MG63 (cell line): ENCODE data around the gene ABCC10. TPM values are rescaled to one million over a fixed set of nuclear protein-coding genes. Genes with fewer than 3 reads are reported as not detected.

ENCODE experiments used
- DNase-seq: peaks from one replicate; pipeline ENCODE4 v3.0.0-alpha.2; 2020
- H3K27me3 ChIP-seq: fragments of 250-450 bp; sonication (Bioruptor Pico); 2 replicates; pipeline ENCODE4 v1.5.1; 2020; ENCODE audit warnings: mild to moderate bottlenecking, moderate library complexity
- H3K36me3 ChIP-seq: fragments of 250-450 bp; sonication (Bioruptor Pico); 2 replicates; pipeline ENCODE4 v1.5.1; 2020; ENCODE audit warnings: mild to moderate bottlenecking, moderate library complexity
- H3K4me3 ChIP-seq: fragments of 250-450 bp; sonication (Bioruptor Pico); 2 replicates; pipeline ENCODE4 v1.5.1; 2020; ENCODE audit warnings: mild to moderate bottlenecking, moderate library complexity
- H3K9me3 ChIP-seq: fragments of 250-450 bp; sonication (Bioruptor Pico); 2 replicates; pipeline ENCODE4 v1.5.1; 2020; ENCODE audit warnings: mild to moderate bottlenecking, moderate library complexity
- total RNA-seq: library from RNA; depleted of rRNA; stranded (reverse); fragments of >200 nt; shearing (Covaris generic); gene quantifications from 2 replicates; pipeline ENCODE4 v1.2.3, GENCODE V29; 2014; ENCODE audit warnings: low replicate concordance

ABCC10 gene
- total RNA-seq, 1 experiment from 2014 or later = 3.5 TPM

- no peaks in the 10 kb centered on the region for H3K9me3 ChIP-seq
- no peaks in the 10 kb centered on the region; the same call in 1 of the 2 replicates for H3K36me3 ChIP-seq
- DNase-seq = no peak
- H3K4me3 ChIP-seq = no peak overlapping the region
- no peaks in the 10 kb centered on the region for H3K27me3 ChIP-seq
Measured at GRCh38 chr6:43434001-43434840, 6.9 kb downstream of the ABCC10 start.

- Histone ChIP-seq H3K9me3 (no peaks in the 10 kb centered on the region), H3K27me3 (no peaks in the 10 kb centered on the region), H3K36me3 (no peaks in the 10 kb centered on the region; the same call in 1 of the 2 replicates), H3K4me3 (no peak overlapping the region)
- no peak for DNase-seq
Measured at GRCh38 chr6:43434943-43435342, 7.6 kb downstream of the ABCC10 start.

GRCh38 chr6:43435682-43436437 is 8.5 kb downstream of the ABCC10 start:
- H3K9me3 ChIP-seq = no peaks in the 10 kb centered on the region
- no peak for DNase-seq
- no peaks in the 10 kb centered on the region; the same call in 1 of the 2 replicates for H3K36me3 ChIP-seq
- no peak overlapping the region for H3K4me3 ChIP-seq
- no peaks in the 10 kb centered on the region for H3K27me3 ChIP-seq

- Histone ChIP-seq H3K4me3 (no peak overlapping the region), H3K27me3 (no peaks in the 10 kb centered on the region), H3K36me3 (no peaks in the 10 kb centered on the region; the same call in 1 of the 2 replicates), H3K9me3 (no peaks in the 10 kb centered on the region)
- DNase-seq = peak; percentile 83
Measured at GRCh38 chr6:43436577-43437282, 9.4 kb downstream of the ABCC10 start.

GRCh38 chr6:43437700-43438099 is 10.4 kb downstream of the ABCC10 start:
- no peaks in the 10 kb centered on the region for H3K27me3 ChIP-seq
- no peaks in the 10 kb centered on the region for H3K9me3 ChIP-seq
- no peaks in the 10 kb centered on the region; the same call in 1 of the 2 replicates for H3K36me3 ChIP-seq
- no peak for DNase-seq
- H3K4me3 ChIP-seq = no peak overlapping the region

GRCh38 chr6:43442935-43443334 is 15.6 kb downstream of the ABCC10 start:
- no peak for DNase-seq
- no peak overlapping the region for H3K4me3 ChIP-seq
- H3K27me3 ChIP-seq = no peaks in the 10 kb centered on the region
- no peaks in the 10 kb centered on the region for H3K9me3 ChIP-seq
- H3K36me3 ChIP-seq = no peaks in the 10 kb centered on the region

GRCh38 chr6:43444036-43444435 is 16.7 kb downstream of the ABCC10 start:
- no peak overlapping the region for H3K4me3 ChIP-seq
- H3K36me3 ChIP-seq = no peaks in the 10 kb centered on the region
- no peaks in the 10 kb centered on the region for H3K9me3 ChIP-seq
- DNase-seq = no peak
- H3K27me3 ChIP-seq = no peaks in the 10 kb centered on the region

- no peaks in the 10 kb centered on the region for H3K27me3 ChIP-seq
- no peak overlapping the region for H3K4me3 ChIP-seq
- no peaks in the 10 kb centered on the region for H3K9me3 ChIP-seq
- no peaks in the 10 kb centered on the region for H3K36me3 ChIP-seq
- no peak for DNase-seq
Measured at GRCh38 chr6:43444582-43444981, 17.2 kb downstream of the ABCC10 start.

- H3K4me3 ChIP-seq = no peak overlapping the region
- no peaks in the 10 kb centered on the region for H3K27me3 ChIP-seq
- DNase-seq = no peak
- H3K36me3 ChIP-seq = no peaks in the 10 kb centered on the region
- no peaks in the 10 kb centered on the region for H3K9me3 ChIP-seq
Measured at GRCh38 chr6:43445576-43445975, 18.2 kb downstream of the ABCC10 start.

GRCh38 chr6:43447604-43448003 is 20.3 kb downstream of the ABCC10 start:
- no peak overlapping the region for H3K4me3 ChIP-seq
- H3K36me3 ChIP-seq = no peaks in the 10 kb centered on the region
- H3K27me3 ChIP-seq = no peaks in the 10 kb centered on the region
- H3K9me3 ChIP-seq = no peaks in the 10 kb centered on the region
- no peak for DNase-seq

GRCh38 chr6:43448916-43449315 is 21.6 kb downstream of the ABCC10 start:
- no peak for DNase-seq
- H3K9me3 ChIP-seq = no peaks in the 10 kb centered on the region
- H3K36me3 ChIP-seq = no peaks in the 10 kb centered on the region
- H3K4me3 ChIP-seq = no peak overlapping the region
- no peaks in the 10 kb centered on the region for H3K27me3 ChIP-seq

- peaks cover 2% of the 10 kb centered on the region; the same call in 1 of the 2 replicates for H3K27me3 ChIP-seq
- DNase-seq = no peak
- no peak overlapping the region for H3K4me3 ChIP-seq
- no peaks in the 10 kb centered on the region for H3K9me3 ChIP-seq
- H3K36me3 ChIP-seq = no peaks in the 10 kb centered on the region
Measured at GRCh38 chr6:43450699-43451131, 23.4 kb downstream of the ABCC10 start.

GRCh38 chr6:43451348-43451747 is 24.0 kb downstream of the ABCC10 start:
- DNase-seq = no peak
- Histone ChIP-seq H3K9me3 (no peaks in the 10 kb centered on the region), H3K4me3 (no peak overlapping the region), H3K36me3 (no peaks in the 10 kb centered on the region), H3K27me3 (peaks cover 8% of the 10 kb centered on the region; the same call in 1 of the 2 replicates)

GRCh38 chr6:43451939-43452338 is 24.6 kb downstream of the ABCC10 start:
- H3K4me3 ChIP-seq = no peak overlapping the region
- peaks cover 8% of the 10 kb centered on the region; the same call in 1 of the 2 replicates for H3K27me3 ChIP-seq
- no peaks in the 10 kb centered on the region for H3K36me3 ChIP-seq
- no peak for DNase-seq
- no peaks in the 10 kb centered on the region for H3K9me3 ChIP-seq

- Histone ChIP-seq H3K4me3 (no peak overlapping the region), H3K9me3 (no peaks in the 10 kb centered on the region), H3K36me3 (no peaks in the 10 kb centered on the region), H3K27me3 (peaks cover 8% of the 10 kb centered on the region; the same call in 1 of the 2 replicates)
- no peak for DNase-seq
Measured at GRCh38 chr6:43452896-43453295, 25.6 kb downstream of the ABCC10 start.

- Histone ChIP-seq H3K36me3 (no peaks in the 10 kb centered on the region), H3K4me3 (no peak overlapping the region), H3K9me3 (no peaks in the 10 kb centered on the region), H3K27me3 (peaks cover 8% of the 10 kb centered on the region; the same call in 1 of the 2 replicates)
- DNase-seq = no peak
Measured at GRCh38 chr6:43453831-43454230, 26.5 kb downstream of the ABCC10 start.

GRCh38 chr6:43454290-43454695 is 27.0 kb downstream of the ABCC10 start:
- Histone ChIP-seq H3K27me3 (peaks cover 8% of the 10 kb centered on the region; the same call in 1 of the 2 replicates), H3K9me3 (no peaks in the 10 kb centered on the region), H3K36me3 (no peaks in the 10 kb centered on the region), H3K4me3 (peak overlapping the region; percentile 39)
- no peak for DNase-seq
